Prostate gland (tissue), 2 donors: Measurements from ENCODE around the gene VPS37B.

Experiments
- POLR2A ChIP-seq: fragments of 450-650 bp; IDR thresholded peaks from one replicate; pipeline ENCODE4 v1.6.1; 2016; ENCODE audit warnings: antibody characterized with exemption, mild to moderate bottlenecking
- POLR2AphosphoS5 ChIP-seq: sonication (generic); formaldehyde crosslinking; IDR thresholded peaks from one replicate; pipeline ENCODE4 v1.6.1; 2017; ENCODE audit warnings: antibody characterized with exemption
- TF ChIP-seq, protein P1 (sequence below), 4 experiments: fragments of 200-600 bp in 2 of 4; fragments of 450-650 bp in 2 of 4; sonication (generic) in 2 of 4; IDR thresholded peaks; 1 replicate in 3 of 4; 2 replicates in 1 of 4; pipeline ENCODE4 v1.5.1; 2016 to 2019; ENCODE audit warnings: antibody characterized with exemption in 4 of 4, mild to moderate bottlenecking in 2 of 4, moderate library complexity in 2 of 4

- TF ChIP-seq, protein P1, sequence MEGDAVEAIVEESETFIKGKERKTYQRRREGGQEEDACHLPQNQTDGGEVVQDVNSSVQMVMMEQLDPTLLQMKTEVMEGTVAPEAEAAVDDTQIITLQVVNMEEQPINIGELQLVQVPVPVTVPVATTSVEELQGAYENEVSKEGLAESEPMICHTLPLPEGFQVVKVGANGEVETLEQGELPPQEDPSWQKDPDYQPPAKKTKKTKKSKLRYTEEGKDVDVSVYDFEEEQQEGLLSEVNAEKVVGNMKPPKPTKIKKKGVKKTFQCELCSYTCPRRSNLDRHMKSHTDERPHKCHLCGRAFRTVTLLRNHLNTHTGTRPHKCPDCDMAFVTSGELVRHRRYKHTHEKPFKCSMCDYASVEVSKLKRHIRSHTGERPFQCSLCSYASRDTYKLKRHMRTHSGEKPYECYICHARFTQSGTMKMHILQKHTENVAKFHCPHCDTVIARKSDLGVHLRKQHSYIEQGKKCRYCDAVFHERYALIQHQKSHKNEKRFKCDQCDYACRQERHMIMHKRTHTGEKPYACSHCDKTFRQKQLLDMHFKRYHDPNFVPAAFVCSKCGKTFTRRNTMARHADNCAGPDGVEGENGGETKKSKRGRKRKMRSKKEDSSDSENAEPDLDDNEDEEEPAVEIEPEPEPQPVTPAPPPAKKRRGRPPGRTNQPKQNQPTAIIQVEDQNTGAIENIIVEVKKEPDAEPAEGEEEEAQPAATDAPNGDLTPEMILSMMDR (IDR thresholded peaks at IDR 0.05): no peak
- TF ChIP-seq POLR2AphosphoS5: peak; percentile 23
- no peak for TF ChIP-seq POLR2A
Measured at GRCh38 chr12:122849352-122850047, 46.4 kb downstream of the VPS37B start.
